ENCODE measurements around the gene MARCKSL1. TPM values are rescaled to one million over a fixed set of nuclear protein-coding genes. Genes with fewer than 3 reads are reported as not detected.
A peak's percentile ranks its signal among the peaks of the same experiment; 100 is the strongest.
"Not testable (repeated sequence)": the region's sequence is repeated elsewhere in the genome, so short reads cannot be mapped to it uniquely, and the experiment has no call there.

Gene MARCKSL1
- total RNA-seq, 8 experiments from 2014 or later, result 32.9 to 922 (median 250) TPM

- no peak for ATAC-seq (replicated peaks in 6 of 8)
- in situ Hi-C loops (cut with MboI; ENCODE audit: low pct_unique_long_range_greater_than_20kb in 2 of 9, low sequenced_read_pairs in 9 of 9, unreplicated experiment in 9 of 9), result no loop called here
- 84 to 100% (median 97%) methylated on average over 3 to 10 of the region's 10 CpGs; no CpG with 5 or more reads in 1 of the 10 experiments for WGBS, 10 experiments
- Histone ChIP-seq H3K4me3 (no peak overlapping the region), H3K4me1 (replicated peaks in 1 of 2) (no peaks in the 10 kb centered on the region), H3K27ac (no peak overlapping the region)
Measured at GRCh38 chr1:32318127-32318869, 17.7 kb downstream of the MARCKSL1 start.

- no peak for ATAC-seq (replicated peaks in 6 of 8)
- in situ Hi-C loops (cut with MboI; ENCODE audit: low pct_unique_long_range_greater_than_20kb in 2 of 9, low sequenced_read_pairs in 9 of 9, unreplicated experiment in 9 of 9), result no loop called here
- 80 to 100% (median 88%) methylated on average over 1 to 3 of the region's 3 CpGs; no CpG with 5 or more reads in 3 of the 10 experiments for WGBS, 10 experiments
- no peak overlapping the region for H3K27ac ChIP-seq
- no peak overlapping the region for H3K4me3 ChIP-seq
- no peaks in the 10 kb centered on the region for H3K4me1 ChIP-seq (replicated peaks in 1 of 2)
Measured at GRCh38 chr1:32316903-32317277, 19.1 kb downstream of the MARCKSL1 start.

DNA sequence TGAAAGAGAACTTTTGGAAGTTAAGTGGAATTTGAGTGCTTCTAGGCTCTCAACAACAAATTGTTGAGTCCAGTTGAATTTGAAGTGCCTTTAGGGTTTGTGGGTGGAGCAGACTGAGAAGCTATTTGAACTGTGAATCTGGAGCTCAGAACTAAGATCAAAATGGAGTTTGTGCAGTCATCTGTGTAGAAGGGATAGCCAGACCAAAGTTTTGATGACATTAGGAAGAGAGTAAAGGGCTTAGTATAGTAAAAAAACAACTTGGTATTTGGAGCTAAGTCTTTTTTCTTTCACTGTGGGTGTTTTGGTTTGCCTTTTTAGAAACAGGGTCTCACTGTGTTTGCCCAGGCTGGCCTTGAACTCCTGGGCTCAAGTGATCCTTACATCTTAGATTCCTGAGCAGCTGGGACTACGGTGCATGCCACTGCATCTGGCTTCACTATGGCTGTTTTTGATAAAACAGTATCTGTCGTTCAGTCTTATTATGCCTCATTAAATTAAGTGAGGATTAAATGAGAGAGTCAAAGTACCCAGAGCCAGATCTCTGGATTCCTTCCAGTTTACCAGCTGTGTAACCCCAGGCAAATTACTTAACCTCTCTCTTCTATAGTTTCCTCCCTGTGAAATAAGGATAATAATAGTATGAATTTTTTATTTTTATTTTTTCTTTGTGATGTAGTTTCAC is 24.2 kb downstream of the MARCKSL1 start:
- ATAC-seq (replicated peaks in 6 of 8), result peak in 1 of 8 experiments; percentile 26
- WGBS, 10 experiments, result 0 to 94% (median 73%) methylated on average over 1 to 2 of the region's 2 CpGs; no CpG with 5 or more reads in 5 of the 10 experiments
- Histone ChIP-seq H3K4me1 (replicated peaks in 1 of 2) (no peaks in the 10 kb centered on the region), H3K27ac (no peak overlapping the region), H3K4me3 (no peak overlapping the region)
- in situ Hi-C loops (cut with MboI; ENCODE audit: low pct_unique_long_range_greater_than_20kb in 2 of 9, low sequenced_read_pairs in 9 of 9, unreplicated experiment in 9 of 9), result no loop called here

DNA sequence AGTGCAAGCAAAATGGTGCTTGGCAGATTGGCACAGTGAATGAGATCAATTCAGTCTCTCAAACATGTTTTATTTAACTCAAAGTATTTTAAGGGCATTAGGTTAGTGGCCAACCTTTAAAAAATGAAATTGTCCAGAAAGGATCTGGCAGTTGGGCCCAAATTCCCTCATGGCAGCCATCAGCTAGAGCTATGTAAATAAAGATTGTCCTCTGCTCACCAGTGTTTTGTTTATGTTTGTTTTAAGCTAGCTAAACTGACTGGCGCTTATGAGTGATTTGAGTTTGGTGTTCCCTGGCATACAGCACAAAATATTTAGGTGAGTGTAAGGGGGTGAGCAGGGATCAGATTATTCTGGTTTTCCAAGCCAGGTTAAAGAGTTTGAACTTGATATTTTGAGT is 26.1 kb downstream of the MARCKSL1 start:
- no peak for ATAC-seq (replicated peaks in 6 of 8)
- in situ Hi-C loops (cut with MboI; ENCODE audit: low pct_unique_long_range_greater_than_20kb in 2 of 9, low sequenced_read_pairs in 9 of 9, unreplicated experiment in 9 of 9), result no loop called here
- Histone ChIP-seq H3K4me1 (replicated peaks in 1 of 2) (no peaks in the 10 kb centered on the region), H3K27ac (no peak overlapping the region), H3K4me3 (no peak overlapping the region)
- WGBS, 10 experiments, result 100% methylated on average over 1 of the region's 1 CpG; no CpG with 5 or more reads in 3 of the 10 experiments

GRCh38 chr1:32307324-32307723 is 28.7 kb downstream of the MARCKSL1 start:
- H3K4me1 ChIP-seq (replicated peaks in 1 of 2), result no peaks in the 10 kb centered on the region
- in situ Hi-C loops (cut with MboI; ENCODE audit: low pct_unique_long_range_greater_than_20kb in 2 of 9, low sequenced_read_pairs in 9 of 9, unreplicated experiment in 9 of 9), result no loop called here
- no peak for ATAC-seq (replicated peaks in 6 of 8)
- 57 to 100% (median 81%) methylated on average over 1 to 2 of the region's 2 CpGs; no CpG with 5 or more reads in 3 of the 10 experiments for WGBS, 10 experiments
- no peak overlapping the region for H3K4me3 ChIP-seq
- no peak overlapping the region for H3K27ac ChIP-seq

DNA sequence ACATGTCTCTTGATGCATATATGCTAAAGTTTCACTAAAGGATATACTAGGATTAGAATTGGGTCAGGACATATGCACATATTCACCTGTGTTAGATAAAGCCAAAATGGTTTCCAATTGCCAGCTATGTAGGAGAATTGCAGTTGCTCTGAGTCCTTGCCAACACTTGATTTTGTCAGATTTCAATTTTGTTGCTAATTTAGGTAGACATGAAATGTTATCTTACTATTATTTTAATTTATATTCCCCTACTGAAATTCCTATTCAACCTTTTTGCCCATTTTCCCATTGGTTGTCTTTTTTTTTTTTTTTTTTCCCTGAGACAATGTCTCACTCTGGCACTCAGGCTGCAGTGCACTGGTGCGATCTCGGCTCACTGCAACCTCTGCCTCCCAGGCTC is 30.7 kb downstream of the MARCKSL1 start:
- Histone ChIP-seq H3K4me1 (replicated peaks in 1 of 2) (no peaks in the 10 kb centered on the region), H3K4me3 (no peak overlapping the region), H3K27ac (no peak overlapping the region)
- WGBS, 10 experiments, result 70 to 100% (median 100%) methylated on average over 1 to 2 of the region's 2 CpGs; no CpG with 5 or more reads in 2 of the 10 experiments
- in situ Hi-C loops (cut with MboI; ENCODE audit: low pct_unique_long_range_greater_than_20kb in 2 of 9, low sequenced_read_pairs in 9 of 9, unreplicated experiment in 9 of 9), result no loop called here
- ATAC-seq (replicated peaks in 6 of 8), result no peak

- ATAC-seq (replicated peaks in 6 of 8), result no peak
- WGBS, 10 experiments, result 73 to 100% (median 93%) methylated on average over 1 to 3 of the region's 3 CpGs; no CpG with 5 or more reads in 4 of the 10 experiments
- Histone ChIP-seq H3K4me3 (no peak overlapping the region), H3K4me1 (replicated peaks in 1 of 2) (no peaks in the 10 kb centered on the region), H3K27ac (no peak overlapping the region)
- in situ Hi-C loops (cut with MboI; ENCODE audit: low pct_unique_long_range_greater_than_20kb in 2 of 9, low sequenced_read_pairs in 9 of 9, unreplicated experiment in 9 of 9), result no loop called here
Measured at GRCh38 chr1:32303997-32304622, 31.9 kb downstream of the MARCKSL1 start.

DNA sequence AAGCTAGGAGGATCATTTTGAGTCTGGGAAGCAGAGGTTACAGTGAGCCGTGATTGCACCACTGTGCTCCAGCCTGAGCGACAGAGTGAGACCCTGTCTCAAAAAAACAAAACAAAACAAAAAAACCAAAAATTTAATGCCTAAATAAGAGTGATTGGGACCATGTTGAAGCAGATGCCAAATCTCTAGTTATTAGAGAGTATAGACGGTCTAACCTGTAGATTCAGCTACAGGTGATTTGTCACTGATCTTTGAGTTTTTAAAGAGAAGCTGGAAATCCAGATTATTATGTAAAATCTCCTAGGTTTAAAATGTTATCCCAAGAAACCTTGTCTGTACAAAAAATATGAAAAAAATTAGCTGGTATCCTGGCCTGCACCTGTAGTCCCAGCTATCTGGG is 32.7 kb downstream of the MARCKSL1 start:
- ATAC-seq (replicated peaks in 6 of 8), result no peak
- in situ Hi-C loops (cut with MboI; ENCODE audit: low pct_unique_long_range_greater_than_20kb in 2 of 9, low sequenced_read_pairs in 9 of 9, unreplicated experiment in 9 of 9), result no loop called here
- no peak overlapping the region for H3K27ac ChIP-seq
- WGBS, 10 experiments, result 92 to 100% (median 100%) methylated on average over 1 to 3 of the region's 3 CpGs
- H3K4me3 ChIP-seq, result no peak overlapping the region
- H3K4me1 ChIP-seq (replicated peaks in 1 of 2), result no peaks in the 10 kb centered on the region

DNA sequence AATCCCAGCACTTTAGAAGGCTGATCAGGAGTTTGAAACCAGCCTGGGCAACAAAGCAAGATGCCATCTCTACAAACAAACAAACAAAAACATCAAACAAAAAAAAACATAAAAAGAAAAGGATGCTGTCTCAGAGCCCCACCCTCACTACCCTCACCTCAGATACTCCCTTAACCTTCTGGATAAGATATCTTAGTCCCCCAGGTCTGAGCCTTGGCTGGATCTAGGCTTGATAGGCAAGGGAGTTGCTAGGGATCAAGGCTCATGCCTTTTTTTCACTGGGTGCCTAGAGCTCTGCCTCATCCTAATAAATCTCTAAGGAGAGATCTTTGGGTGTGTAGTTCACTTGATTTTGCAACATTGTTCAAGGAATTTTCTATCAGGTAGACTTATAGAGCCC is 36.7 kb downstream of the MARCKSL1 start:
- ATAC-seq (replicated peaks in 6 of 8), result no peak
- Histone ChIP-seq H3K27ac (no peak overlapping the region), H3K4me3 (no peak overlapping the region), H3K4me1 (replicated peaks in 1 of 2) (no peaks in the 10 kb centered on the region)
- in situ Hi-C loops (cut with MboI; ENCODE audit: low pct_unique_long_range_greater_than_20kb in 2 of 9, low sequenced_read_pairs in 9 of 9, unreplicated experiment in 9 of 9), result no loop called here

DNA sequence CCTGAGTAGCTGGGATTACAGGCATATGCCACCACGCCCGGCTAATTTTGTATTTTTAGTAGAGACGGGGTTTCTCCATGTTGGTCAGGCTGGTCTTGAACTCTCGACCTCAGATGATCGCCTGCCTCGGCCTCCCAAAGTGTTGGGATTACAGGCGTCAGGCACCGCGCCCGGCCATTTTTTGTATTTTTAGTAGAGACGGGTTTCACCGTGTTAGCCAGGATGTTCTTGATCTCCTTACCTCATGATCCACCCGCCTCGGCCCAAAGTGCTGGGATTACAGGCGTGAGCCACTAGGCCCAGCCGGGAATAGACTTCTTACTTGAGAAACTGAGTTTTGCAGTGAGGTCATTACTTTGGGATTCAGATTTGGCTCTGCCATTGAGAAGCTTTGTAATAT is 37.8 kb downstream of the MARCKSL1 start:
- H3K4me1 ChIP-seq (replicated peaks in 1 of 2); H3K27ac ChIP-seq; ATAC-seq (replicated peaks in 6 of 8); H3K4me3 ChIP-seq; in situ Hi-C loops (cut with MboI; ENCODE audit: low pct_unique_long_range_greater_than_20kb in 2 of 9, low sequenced_read_pairs in 9 of 9, unreplicated experiment in 9 of 9): not testable (repeated sequence)
- WGBS, 10 experiments, result 80 to 100% (median 97%) methylated on average over 1 to 10 of the region's 16 CpGs; no CpG with 5 or more reads in 2 of the 10 experiments

- H3K27ac ChIP-seq, result peak within 1 kb of the TSS; percentile 23 to 44
- WGBS, 10 experiments, result 0 to 17% (median 1%) methylated on average over 1 to 23 of the region's 67 CpGs; no CpG with 5 or more reads in 2 of the 10 experiments
- peak within 1 kb of the TSS; percentile 79 to 91 (median 88) for H3K4me3 ChIP-seq
- ATAC-seq (replicated peaks in 6 of 8), result peak; percentile 94 to 100 (median 99)
- in situ Hi-C loops (cut with MboI; ENCODE audit: low pct_unique_long_range_greater_than_20kb in 2 of 9, low sequenced_read_pairs in 9 of 9, unreplicated experiment in 9 of 9), result no loop called here
- H3K4me1 ChIP-seq (replicated peaks in 1 of 2), result peaks cover 0 to 5% of the 10 kb centered on the region in 2 donors
Measured at GRCh38 chr1:32291708-32292538, 44.1 kb downstream of the MARCKSL1 start, which contains the start of gene HDAC1. Gene HDAC1 (plus strand): TSS chr1:32292083. CDS start chr1:32292170, 87 bp downstream.

GRCh38 chr1:32291145-32291707 is 44.8 kb downstream of the MARCKSL1 start:
- H3K4me3 ChIP-seq, result peak overlapping the region; percentile 79 to 91 (median 88)
- ATAC-seq (replicated peaks in 6 of 8), result peak in 1 of 8 experiments; percentile 4
- peaks cover 0 to 5% of the 10 kb centered on the region in 2 donors for H3K4me1 ChIP-seq (replicated peaks in 1 of 2)
- no peak overlapping the region for H3K27ac ChIP-seq
- in situ Hi-C loops (cut with MboI; ENCODE audit: low pct_unique_long_range_greater_than_20kb in 2 of 9, low sequenced_read_pairs in 9 of 9, unreplicated experiment in 9 of 9), result no loop called here
- WGBS, 10 experiments, result 24 to 87% (median 81%) methylated on average over 2 to 10 of the region's 10 CpGs

Data from motor neuron (in vitro differentiated cells).